Mesothelial cell of epicardium (in vitro differentiated cells): ENCODE measurements around the gene PTPRG. TPM values are rescaled to one million over a fixed set of nuclear protein-coding genes. Genes with fewer than 3 reads are reported as not detected.

Experiments used
- DNase-seq, 2 experiments: peaks; one replicate each; pipeline ENCODE4 v3.0.0; 2021; ENCODE audit warnings: low spot score in 2 of 2; ENCODE audit not compliant: unreplicated experiment in 2 of 2
- H3K27ac Mint-ChIP-seq: 2 replicates; pipeline ENCODE4 v1.8.0; 2021; ENCODE audit warnings: mixed read lengths
- H3K27me3 Mint-ChIP-seq: 2 replicates; pipeline ENCODE4 v1.8.0; 2021; ENCODE audit warnings: low read depth, mixed read lengths
- H3K36me3 Mint-ChIP-seq: 2 replicates; pipeline ENCODE4 v1.8.0; 2021; ENCODE audit warnings: mixed read lengths
- H3K4me1 Mint-ChIP-seq: 2 replicates; pipeline ENCODE4 v1.8.0; 2021; ENCODE audit warnings: mixed read lengths
- H3K4me3 Mint-ChIP-seq: 2 replicates; pipeline ENCODE4 v1.8.0; 2021; ENCODE audit warnings: mild to moderate bottlenecking, moderate library complexity, mixed read lengths
- H3K9me3 Mint-ChIP-seq: 2 replicates; pipeline ENCODE4 v1.8.0; 2021; ENCODE audit warnings: mixed read lengths
- CTCF ChIP-seq: fragments of 200-600 bp; sonication (generic); IDR thresholded peaks from one replicate; pipeline ENCODE4 v1.5.0; 2021; ENCODE audit warnings: antibody characterized with exemption; ENCODE audit not compliant: unreplicated experiment
- total RNA-seq: library from RNA; stranded (reverse); gene quantifications from 3 replicates; pipeline ENCODE4 v1.2.1, GENCODE V29; 2021

The PTPRG gene
- total RNA-seq, 1 donor from 2014 or later: 40.4 TPM

- H3K9me3 Mint-ChIP-seq: no peaks in the 10 kb centered on the region
- H3K36me3 Mint-ChIP-seq: no peaks in the 10 kb centered on the region
- DNase-seq: no peak
- H3K27ac Mint-ChIP-seq: no peak overlapping the region
- no peaks in the 10 kb centered on the region for H3K27me3 Mint-ChIP-seq
- H3K4me3 Mint-ChIP-seq: no peak overlapping the region
- H3K4me1 Mint-ChIP-seq: peaks cover 13% of the 10 kb centered on the region
- TF ChIP-seq CTCF: no peak
Observed at GRCh38 chr3:61617651-61618050, 56.3 kb downstream of the PTPRG start.

GRCh38 chr3:61618231-61618630, 56.9 kb downstream of the PTPRG start:
- no peak for TF ChIP-seq CTCF
- no peak overlapping the region for H3K4me3 Mint-ChIP-seq
- H3K36me3 Mint-ChIP-seq: no peaks in the 10 kb centered on the region
- DNase-seq: no peak
- H3K9me3 Mint-ChIP-seq: no peaks in the 10 kb centered on the region
- H3K27ac Mint-ChIP-seq: no peak overlapping the region
- H3K4me1 Mint-ChIP-seq: peaks cover 10% of the 10 kb centered on the region
- H3K27me3 Mint-ChIP-seq: no peaks in the 10 kb centered on the region

- Mint-ChIP-seq H3K36me3 (no peaks in the 10 kb centered on the region), H3K9me3 (no peaks in the 10 kb centered on the region), H3K27ac (no peak overlapping the region), H3K27me3 (no peaks in the 10 kb centered on the region), H3K4me1 (peaks cover 6% of the 10 kb centered on the region), H3K4me3 (no peak overlapping the region)
- no peak for DNase-seq
- no peak for TF ChIP-seq CTCF
Observed at GRCh38 chr3:61618871-61619270, 57.5 kb downstream of the PTPRG start.

GRCh38 chr3:61620073-61620472, 58.7 kb downstream of the PTPRG start:
- no peak for TF ChIP-seq CTCF
- no peak for DNase-seq
- Mint-ChIP-seq H3K36me3 (peaks cover 2% of the 10 kb centered on the region), H3K4me1 (peaks cover 6% of the 10 kb centered on the region), H3K27me3 (no peaks in the 10 kb centered on the region), H3K9me3 (peaks cover 6% of the 10 kb centered on the region), H3K4me3 (no peak overlapping the region), H3K27ac (no peak overlapping the region)

GRCh38 chr3:61624300-61624699, 62.9 kb downstream of the PTPRG start:
- Mint-ChIP-seq H3K4me3 (no peak overlapping the region), H3K9me3 (peaks cover 6% of the 10 kb centered on the region), H3K4me1 (peaks cover 29% of the 10 kb centered on the region), H3K36me3 (peaks cover 2% of the 10 kb centered on the region), H3K27me3 (no peaks in the 10 kb centered on the region), H3K27ac (no peak overlapping the region)
- TF ChIP-seq CTCF: no peak
- DNase-seq: no peak

GRCh38 chr3:61625429-61625828, 64.1 kb downstream of the PTPRG start:
- no peak for TF ChIP-seq CTCF
- peaks cover 39% of the 10 kb centered on the region for H3K4me1 Mint-ChIP-seq
- no peak overlapping the region for H3K4me3 Mint-ChIP-seq
- no peak overlapping the region for H3K27ac Mint-ChIP-seq
- DNase-seq: no peak
- H3K9me3 Mint-ChIP-seq: peaks cover 6% of the 10 kb centered on the region
- H3K36me3 Mint-ChIP-seq: peaks cover 2% of the 10 kb centered on the region
- no peaks in the 10 kb centered on the region for H3K27me3 Mint-ChIP-seq
